ENCODE data around the gene CRYBB3. TPM values are rescaled to one million over a fixed set of nuclear protein-coding genes. Genes with fewer than 3 reads are reported as not detected.

The CRYBB3 gene
- polyA plus RNA-seq, 1 donor (not counting 4 experiments of a cell fraction or from before 2014, with no cell fraction given), result not detected

DNA sequence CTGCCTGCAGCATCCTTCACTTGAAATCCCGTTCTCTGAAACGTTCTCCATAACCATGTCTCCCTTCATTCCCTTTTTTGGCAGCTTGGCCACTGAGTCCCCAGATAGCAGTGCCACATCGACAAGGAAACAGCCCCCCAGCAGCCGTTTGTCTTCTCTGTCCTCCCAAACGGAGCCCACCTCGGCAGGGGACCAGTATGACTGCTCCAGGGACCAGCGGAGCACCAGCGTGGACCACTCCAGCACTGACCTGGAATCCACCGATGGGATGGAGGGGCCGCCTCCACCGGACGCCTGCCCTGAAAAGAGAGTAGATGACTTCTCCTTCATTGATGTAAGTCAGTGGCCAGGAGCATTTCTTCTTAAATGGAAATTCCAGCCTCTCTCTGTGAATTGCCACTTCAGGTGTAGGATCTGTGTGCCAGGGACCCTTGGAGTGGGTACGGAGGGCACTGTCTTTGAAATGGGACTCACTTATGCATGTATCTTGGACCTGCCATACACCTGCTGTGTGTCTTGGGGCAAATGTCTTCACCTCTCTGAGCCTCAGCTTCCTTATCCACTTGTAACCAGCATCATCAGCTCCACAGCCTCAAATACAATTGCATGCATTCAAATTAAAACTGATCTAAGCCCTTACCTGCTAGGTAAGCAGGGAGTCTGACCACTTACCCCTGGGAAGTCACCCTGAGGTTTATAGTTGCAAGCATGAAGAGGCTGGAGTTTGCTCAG is 25.3 kb upstream of the CRYBB3 start:
- dilution Hi-C loops (cut with MboI; ENCODE audit: extremely low pct_ligation_motif_present, low sequenced_read_pairs), result no loop called here
- Histone ChIP-seq H3K9ac (ENCODE audit: control insufficient read depth, extremely low read depth, insufficient read depth, low read length) (no peak overlapping the region), H3K4me3 (ENCODE audit: control insufficient read depth in 2 of 3, extremely low read depth in 1 of 3, insufficient read depth in 2 of 3, low read depth in 1 of 3, low read length in 3 of 3) (no peak overlapping the region), H4K20me1 (ENCODE audit: control insufficient read depth, extremely low read depth, insufficient read depth, low read length) (no peaks in the 10 kb centered on the region), H3K9me1 (ENCODE audit: control insufficient read depth, extremely low read depth, insufficient read depth, low read length) (no peaks in the 10 kb centered on the region), H3K27ac (ENCODE audit: control insufficient read depth, insufficient read depth, low read length) (no peak overlapping the region), H2AFZ (ENCODE audit: control insufficient read depth, low read length) (no peak overlapping the region), H3K4me1 (ENCODE audit: control insufficient read depth, extremely low read depth, insufficient read depth, low read length) (peaks cover 26% of the 10 kb centered on the region), H3K9me3 (ENCODE audit: control insufficient read depth, low read depth, low read length) (no peaks in the 10 kb centered on the region), H3K36me3 (ENCODE audit: control insufficient read depth in 2 of 2, extremely low read depth in 1 of 2, insufficient read depth in 2 of 2, low read length in 2 of 2) (peaks cover 14 to 27% of the 10 kb centered on the region in 2 experiments), H3K27me3 (ENCODE audit: control insufficient read depth, extremely low read depth, insufficient read depth, low read length) (no peaks in the 10 kb centered on the region), H3K4me2 (ENCODE audit: control insufficient read depth, extremely low read depth, insufficient read depth, low read depth, low read length) (no peak overlapping the region), H3K79me2 (ENCODE audit: control insufficient read depth, insufficient read depth, low read length) (no peaks in the 10 kb centered on the region)
- no peak for FAIRE-seq
- TF ChIP-seq EZH2 (IDR thresholded peaks at IDR 0.05; ENCODE audit: low read length), result no peak
- TF ChIP-seq, protein P1, sequence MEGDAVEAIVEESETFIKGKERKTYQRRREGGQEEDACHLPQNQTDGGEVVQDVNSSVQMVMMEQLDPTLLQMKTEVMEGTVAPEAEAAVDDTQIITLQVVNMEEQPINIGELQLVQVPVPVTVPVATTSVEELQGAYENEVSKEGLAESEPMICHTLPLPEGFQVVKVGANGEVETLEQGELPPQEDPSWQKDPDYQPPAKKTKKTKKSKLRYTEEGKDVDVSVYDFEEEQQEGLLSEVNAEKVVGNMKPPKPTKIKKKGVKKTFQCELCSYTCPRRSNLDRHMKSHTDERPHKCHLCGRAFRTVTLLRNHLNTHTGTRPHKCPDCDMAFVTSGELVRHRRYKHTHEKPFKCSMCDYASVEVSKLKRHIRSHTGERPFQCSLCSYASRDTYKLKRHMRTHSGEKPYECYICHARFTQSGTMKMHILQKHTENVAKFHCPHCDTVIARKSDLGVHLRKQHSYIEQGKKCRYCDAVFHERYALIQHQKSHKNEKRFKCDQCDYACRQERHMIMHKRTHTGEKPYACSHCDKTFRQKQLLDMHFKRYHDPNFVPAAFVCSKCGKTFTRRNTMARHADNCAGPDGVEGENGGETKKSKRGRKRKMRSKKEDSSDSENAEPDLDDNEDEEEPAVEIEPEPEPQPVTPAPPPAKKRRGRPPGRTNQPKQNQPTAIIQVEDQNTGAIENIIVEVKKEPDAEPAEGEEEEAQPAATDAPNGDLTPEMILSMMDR (optimal IDR thresholded peaks at IDR 0.05 in 1 of 3, IDR thresholded peaks at IDR 0.05 in 1 of 3, conservative IDR thresholded peaks at IDR 0.05 in 1 of 3; ENCODE audit: extremely low read depth in 1 of 3, insufficient read depth in 2 of 3, low read length in 3 of 3), result no peak
- no peak for DNase-seq (ENCODE audit: low read depth, low spot score)

DNA sequence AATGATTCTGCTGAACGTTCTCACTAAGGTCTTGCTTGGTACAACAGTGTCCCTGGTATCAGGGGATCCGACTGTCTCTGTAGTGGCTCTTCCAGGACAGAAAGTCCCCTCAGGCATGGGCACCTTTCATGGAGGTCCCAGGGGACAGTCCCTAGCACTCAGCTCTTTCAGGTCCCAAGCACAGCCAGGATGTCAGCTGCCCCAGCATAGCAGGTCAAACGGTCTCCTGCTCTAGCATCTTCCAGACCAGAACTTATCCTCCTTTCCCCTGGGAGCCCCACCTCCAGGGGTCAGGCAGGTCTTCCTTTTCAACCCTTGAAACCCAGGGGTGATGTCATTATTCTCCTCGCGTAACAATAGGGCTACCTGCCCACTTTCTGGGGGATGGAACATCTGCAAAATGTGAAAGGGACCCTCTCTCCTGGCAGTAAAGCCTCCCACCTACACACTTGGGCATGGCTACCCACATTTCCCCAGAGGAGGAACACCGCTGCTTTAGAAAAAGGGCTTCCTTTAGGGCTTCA is 24.7 kb upstream of the CRYBB3 start:
- no peaks in the 10 kb centered on the region for H3K27me3 ChIP-seq (ENCODE audit: control insufficient read depth, extremely low read depth, insufficient read depth, low read length)
- no peak for FAIRE-seq
- H3K36me3 ChIP-seq (ENCODE audit: control insufficient read depth in 2 of 2, extremely low read depth in 1 of 2, insufficient read depth in 2 of 2, low read length in 2 of 2), result peaks cover 14 to 27% of the 10 kb centered on the region in 2 experiments
- H3K27ac ChIP-seq (ENCODE audit: control insufficient read depth, insufficient read depth, low read length), result no peak overlapping the region
- no peaks in the 10 kb centered on the region for H3K79me2 ChIP-seq (ENCODE audit: control insufficient read depth, insufficient read depth, low read length)
- no peak overlapping the region for H3K4me3 ChIP-seq (ENCODE audit: control insufficient read depth in 2 of 3, extremely low read depth in 1 of 3, insufficient read depth in 2 of 3, low read depth in 1 of 3, low read length in 3 of 3)
- H3K4me1 ChIP-seq (ENCODE audit: control insufficient read depth, extremely low read depth, insufficient read depth, low read length), result peaks cover 22% of the 10 kb centered on the region
- TF ChIP-seq, protein P1 (optimal IDR thresholded peaks at IDR 0.05 in 1 of 3, IDR thresholded peaks at IDR 0.05 in 1 of 3, conservative IDR thresholded peaks at IDR 0.05 in 1 of 3; ENCODE audit: extremely low read depth in 1 of 3, insufficient read depth in 2 of 3, low read length in 3 of 3), result no peak
- no peak for TF ChIP-seq EZH2 (IDR thresholded peaks at IDR 0.05; ENCODE audit: low read length)
- H3K4me2 ChIP-seq (ENCODE audit: control insufficient read depth, extremely low read depth, insufficient read depth, low read depth, low read length), result no peak overlapping the region
- dilution Hi-C loops (cut with MboI; ENCODE audit: extremely low pct_ligation_motif_present, low sequenced_read_pairs), result no loop called here
- no peaks in the 10 kb centered on the region for H3K9me3 ChIP-seq (ENCODE audit: control insufficient read depth, low read depth, low read length)
- H3K9ac ChIP-seq (ENCODE audit: control insufficient read depth, extremely low read depth, insufficient read depth, low read length), result no peak overlapping the region
- H4K20me1 ChIP-seq (ENCODE audit: control insufficient read depth, extremely low read depth, insufficient read depth, low read length), result no peaks in the 10 kb centered on the region
- H2AFZ ChIP-seq (ENCODE audit: control insufficient read depth, low read length), result no peak overlapping the region
- no peaks in the 10 kb centered on the region for H3K9me1 ChIP-seq (ENCODE audit: control insufficient read depth, extremely low read depth, insufficient read depth, low read length)
- no peak for DNase-seq (ENCODE audit: low read depth, low spot score)
